ENCODE data around the gene ORC4.

Gene ORC4

GRCh38 chr2:147927053-147927588, 93.4 kb downstream of the ORC4 start:
- no peak for DNase-seq

GRCh38 chr2:147925886-147926285, 94.7 kb downstream of the ORC4 start:
- DNase-seq, result no peak

- DNase-seq, result no peak
These were observed 95.9 kb downstream of the ORC4 start for GRCh38 chr2:147924647-147925046.

- no peak for DNase-seq
These were observed 96.7 kb downstream of the ORC4 start for GRCh38 chr2:147923846-147924245.

GRCh38 chr2:147917161-147917560, 103.4 kb downstream of the ORC4 start:
- no peak for DNase-seq

- DNase-seq, result no peak
These were observed 103.8 kb downstream of the ORC4 start for GRCh38 chr2:147916723-147917122.

GRCh38 chr2:147916067-147916466, 104.5 kb downstream of the ORC4 start:
- no peak for DNase-seq

- DNase-seq, result no peak
These were observed 106.6 kb downstream of the ORC4 start for GRCh38 chr2:147913701-147914480.

- no peak for DNase-seq
These were observed 109.5 kb downstream of the ORC4 start for GRCh38 chr2:147910990-147911473.

- DNase-seq, result no peak
These were observed 111.4 kb downstream of the ORC4 start for GRCh38 chr2:147909178-147909577.

GRCh38 chr2:147904051-147904450, 116.5 kb downstream of the ORC4 start:
- no peak for DNase-seq

- no peak for DNase-seq
These were observed 131.9 kb downstream of the ORC4 start for GRCh38 chr2:147888680-147889079.

GRCh38 chr2:147886136-147886535, 134.4 kb downstream of the ORC4 start:
- no peak for DNase-seq

GRCh38 chr2:147884830-147885229, 135.7 kb downstream of the ORC4 start:
- no peak for DNase-seq

GRCh38 chr2:147882631-147883030, 137.9 kb downstream of the ORC4 start:
- DNase-seq, result no peak
